HG03159 (cell line): ENCODE data around the gene TRA2B.
"Not testable (repeated sequence)": the region's sequence is repeated elsewhere in the genome, so short reads cannot be mapped to it uniquely, and the experiment has no call there.

Experiments used
- ATAC-seq: cut with Tn5 transposase; IDR thresholded peaks from one replicate; pipeline ENCODE4 v1.9.1; 2021; ENCODE audit warnings: mild to moderate bottlenecking, moderate library complexity; ENCODE audit not compliant: unreplicated experiment

TRA2B gene

DNA sequence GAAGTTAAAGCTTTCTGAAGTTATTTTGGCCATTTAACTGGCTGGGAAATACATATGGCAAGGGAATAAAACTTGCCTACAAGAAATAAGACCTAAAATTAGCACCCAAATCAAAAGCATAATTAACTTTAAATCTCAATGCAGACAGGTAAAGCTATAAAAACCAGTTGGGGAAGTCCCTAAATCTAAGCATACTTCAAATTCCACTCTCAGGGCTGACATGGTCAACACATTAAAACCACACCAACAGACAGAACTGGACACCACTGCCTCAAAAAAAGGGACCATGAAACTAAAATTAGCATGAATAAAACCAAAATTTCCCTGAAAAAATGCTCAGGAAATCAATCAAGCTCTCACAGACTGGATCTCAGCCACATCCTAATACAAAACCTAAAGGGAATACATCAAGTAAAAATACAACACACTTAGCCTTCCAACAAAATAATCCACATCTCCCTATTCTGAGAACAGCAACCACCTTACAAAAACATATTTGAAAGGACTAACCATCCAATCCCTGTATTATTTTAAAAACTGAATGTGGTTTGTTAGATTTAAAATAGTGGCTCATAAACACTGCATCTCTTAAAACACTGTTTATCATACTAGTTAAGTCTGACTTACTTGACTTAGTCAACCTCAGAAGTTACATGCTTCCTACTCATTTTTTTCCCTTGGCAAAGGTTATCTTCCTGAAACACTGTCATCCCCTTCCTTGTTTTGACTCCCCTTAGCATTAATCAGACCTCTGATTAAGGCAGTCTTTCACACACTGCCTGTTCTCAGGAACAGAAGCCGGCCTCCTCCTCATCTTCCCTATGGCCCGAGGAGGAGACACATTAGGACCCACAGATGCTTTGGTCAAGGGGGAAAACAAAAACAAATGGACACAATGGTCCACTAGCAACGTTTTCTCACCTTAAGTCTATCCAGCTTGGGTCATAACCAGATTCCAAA is 8.3 kb downstream of the TRA2B start:
- no peak for ATAC-seq

DNA sequence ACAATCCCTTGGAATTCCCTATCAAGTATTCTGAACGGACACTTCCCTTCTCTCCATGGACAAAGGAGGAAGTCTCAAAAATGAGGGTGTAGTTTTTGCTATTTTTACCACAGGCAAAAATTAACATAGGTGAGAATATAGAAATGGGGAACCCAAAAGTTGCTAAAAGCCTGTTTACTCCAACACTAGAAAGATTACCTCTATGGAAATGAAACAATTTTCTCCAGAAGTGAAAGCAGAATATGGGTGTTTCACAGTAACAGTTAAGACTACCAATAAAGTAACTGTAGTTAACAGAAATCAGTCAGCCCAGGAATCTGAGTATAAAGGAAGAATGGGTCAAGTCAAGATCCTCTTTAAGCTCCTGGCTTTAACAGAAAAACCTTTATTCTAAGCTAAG is 9.3 kb downstream of the TRA2B start:
- ATAC-seq: no peak

DNA sequence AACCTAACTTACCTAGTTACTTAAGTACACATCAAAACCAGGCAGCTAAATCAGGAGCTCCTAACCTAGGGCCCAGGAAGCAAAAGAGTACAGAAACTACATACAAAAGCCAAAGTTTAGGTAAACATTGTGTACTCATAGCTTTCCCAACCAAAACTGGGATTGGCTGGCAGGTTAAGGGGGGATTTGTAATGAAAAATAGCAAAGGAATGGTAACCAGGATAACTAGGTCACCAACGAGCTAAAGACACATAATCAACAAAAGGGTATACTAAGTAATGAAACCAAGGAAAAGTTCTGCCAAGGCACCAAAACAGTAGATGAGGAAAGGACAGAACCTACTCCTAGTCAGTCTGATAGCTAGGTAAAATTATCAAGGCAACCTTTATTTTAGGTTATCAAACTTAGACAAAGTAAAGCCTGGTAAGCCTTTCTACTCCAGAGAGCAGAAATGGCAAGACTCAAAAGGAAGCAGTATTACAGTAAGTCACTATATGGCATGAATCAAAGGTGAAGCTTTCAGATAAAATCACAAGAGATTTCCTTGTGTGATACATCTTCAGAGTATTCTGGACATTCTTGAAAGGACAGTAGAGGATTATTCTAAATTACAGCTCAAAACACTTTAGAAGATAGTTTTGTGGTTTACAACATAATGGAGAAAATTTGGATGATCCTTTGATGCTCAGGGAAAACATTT is 10.2 kb downstream of the TRA2B start:
- ATAC-seq: no peak

GRCh38 chr3:185926445-185926844 is 11.4 kb downstream of the TRA2B start:
- no peak for ATAC-seq

DNA sequence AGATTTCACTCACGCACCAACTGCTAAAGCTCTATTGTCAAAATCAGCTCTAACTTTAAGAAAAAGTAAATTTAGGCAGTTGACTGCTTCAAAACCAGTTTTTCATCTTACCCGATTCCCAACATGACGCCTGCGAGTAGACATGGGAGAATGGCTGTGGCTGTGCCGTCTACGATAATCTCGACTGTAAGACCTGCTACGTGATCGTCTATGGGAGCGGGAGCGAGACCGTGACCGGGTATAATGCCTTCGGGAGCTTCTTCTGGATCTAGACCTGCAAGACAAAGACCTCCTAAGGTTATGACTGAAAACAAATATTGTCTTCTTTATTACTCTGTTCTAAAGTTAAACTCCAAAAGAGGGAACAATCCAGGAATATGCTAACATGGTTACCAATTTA is 12.5 kb downstream of the TRA2B start:
- no peak for ATAC-seq

DNA sequence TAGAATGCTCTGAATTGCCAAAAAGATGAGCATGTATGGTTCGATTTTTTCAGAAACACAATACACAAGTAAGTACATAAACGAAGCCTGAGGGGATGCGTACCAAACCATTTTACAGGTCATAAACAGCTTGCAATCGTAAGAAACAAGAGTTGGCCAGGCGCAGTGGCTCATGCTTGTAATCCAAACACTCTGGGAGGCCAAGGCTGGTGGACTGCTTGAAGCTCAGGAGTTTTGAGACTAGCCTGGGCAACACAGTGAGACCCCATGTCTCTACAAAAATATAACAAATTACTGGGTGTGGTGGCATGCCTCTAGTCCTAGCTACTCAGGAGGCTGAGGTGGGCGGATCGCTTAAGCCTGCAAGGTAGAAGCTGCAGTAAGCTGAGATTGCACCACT is 13.4 kb downstream of the TRA2B start:
- ATAC-seq: no peak

- ATAC-seq: no peak
These were observed 17.6 kb downstream of the TRA2B start for GRCh38 chr3:185920184-185920583.

DNA sequence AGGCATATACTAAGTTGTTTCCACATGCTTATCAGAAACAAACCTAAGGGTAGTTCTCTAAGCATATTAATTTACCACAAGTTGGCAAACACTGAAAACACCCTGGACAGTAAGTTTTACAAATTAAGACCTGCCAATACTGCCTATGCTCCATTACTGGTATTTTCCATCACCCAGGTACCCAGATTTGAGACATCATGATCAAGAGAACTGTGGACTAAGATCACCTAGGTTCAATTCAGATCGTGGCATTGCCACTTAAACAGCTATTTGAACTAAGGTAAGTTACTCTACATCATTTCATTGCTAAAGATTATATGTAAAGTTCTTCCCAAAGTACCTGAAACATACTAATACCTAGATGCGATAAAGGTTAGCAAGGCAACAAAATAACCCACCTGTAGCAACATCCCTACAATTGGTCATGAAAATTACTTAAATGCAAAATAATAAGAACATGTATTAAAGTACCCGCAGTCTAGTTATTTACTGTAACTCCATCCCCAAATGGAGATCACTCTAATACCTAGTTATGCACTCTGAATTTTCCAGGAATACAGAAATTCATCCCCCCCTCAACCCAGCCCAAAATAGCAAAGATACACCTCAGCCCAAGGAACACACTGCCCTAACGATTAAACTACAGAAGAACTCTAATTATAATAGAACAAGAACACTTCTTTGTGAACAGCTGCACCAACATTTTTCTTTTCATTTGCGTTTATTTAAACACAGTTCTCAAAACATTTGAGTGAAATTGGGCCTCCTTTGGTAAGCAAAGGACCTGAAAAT is 21.6 kb downstream of the TRA2B start:
- ATAC-seq: no peak

DNA sequence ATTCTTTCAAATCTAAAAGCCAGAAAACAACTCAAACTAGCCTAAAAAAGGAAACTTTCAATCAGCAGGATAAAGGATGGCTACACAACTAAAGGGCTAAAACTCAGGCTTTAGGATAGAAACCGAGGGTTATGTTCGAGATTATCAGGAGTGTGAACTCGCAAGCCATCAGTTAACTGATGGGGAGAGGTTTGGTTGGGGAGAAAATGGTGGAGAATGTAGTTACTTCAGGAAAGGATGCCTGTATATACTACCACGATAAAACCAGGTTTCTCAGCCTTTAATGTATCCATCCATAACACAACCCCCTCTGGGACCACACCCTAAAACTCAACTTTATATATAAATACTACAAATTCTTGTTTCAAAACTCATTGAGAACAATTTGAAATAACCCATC is 22.2 kb downstream of the TRA2B start:
- no peak for ATAC-seq

DNA sequence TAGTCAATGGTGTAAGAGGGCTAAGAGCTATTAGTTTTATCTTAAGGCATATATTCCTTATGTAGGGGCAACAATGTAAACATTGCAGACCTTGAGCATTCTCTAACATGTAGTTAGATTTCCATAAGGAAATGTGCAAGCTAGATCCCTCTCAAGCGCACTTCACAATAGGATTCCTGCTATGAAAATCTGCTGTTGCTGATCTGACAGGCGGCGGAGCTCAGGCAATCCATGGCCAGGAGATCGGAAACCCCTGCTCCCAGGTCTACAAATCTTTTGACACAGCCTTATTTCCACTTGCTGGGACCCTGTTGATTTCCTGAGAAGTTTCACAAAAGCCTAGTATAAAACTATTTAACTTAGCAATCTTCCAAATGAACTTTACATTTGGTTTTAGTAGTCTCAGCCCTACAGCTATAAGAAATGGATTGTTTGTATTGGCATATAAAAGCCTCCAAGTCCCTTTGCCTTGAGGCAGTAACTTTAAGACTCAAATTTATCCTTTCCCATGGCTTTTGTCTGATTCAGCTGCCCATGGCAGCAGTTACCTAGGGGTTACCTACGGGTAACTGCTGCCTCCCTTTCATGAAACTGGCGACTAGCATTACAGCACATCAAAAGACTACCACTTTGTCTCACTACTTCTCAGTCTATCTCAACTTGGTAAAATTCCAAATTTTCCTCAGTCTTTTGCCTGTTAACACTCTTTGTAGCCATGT is 22.7 kb downstream of the TRA2B start:
- ATAC-seq: no peak

GRCh38 chr3:185912929-185913901 is 24.6 kb downstream of the TRA2B start:
- no peak for ATAC-seq

DNA sequence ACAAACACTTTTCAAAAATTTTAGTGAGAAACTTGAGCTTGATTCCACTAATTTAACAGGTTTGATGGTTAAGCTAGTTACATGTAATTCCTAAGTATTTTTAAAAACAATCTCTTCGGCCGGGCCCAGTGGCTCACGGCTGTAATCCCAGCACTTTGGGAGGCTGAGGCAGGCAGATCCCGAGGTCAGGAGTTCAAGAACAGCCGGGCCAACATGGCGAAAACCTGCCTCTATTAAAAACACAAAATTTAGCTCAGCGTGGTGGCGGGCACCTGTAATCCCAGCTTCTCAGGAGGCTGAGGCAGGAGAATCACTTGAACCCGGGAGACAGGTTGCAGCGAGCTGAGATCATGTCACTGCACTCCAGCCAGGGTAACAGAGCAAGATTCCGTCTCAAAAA is 25.3 kb downstream of the TRA2B start:
- ATAC-seq: no peak

GRCh38 chr3:185911076-185911448 is 26.8 kb downstream of the TRA2B start:
- ATAC-seq: not testable (repeated sequence)

DNA sequence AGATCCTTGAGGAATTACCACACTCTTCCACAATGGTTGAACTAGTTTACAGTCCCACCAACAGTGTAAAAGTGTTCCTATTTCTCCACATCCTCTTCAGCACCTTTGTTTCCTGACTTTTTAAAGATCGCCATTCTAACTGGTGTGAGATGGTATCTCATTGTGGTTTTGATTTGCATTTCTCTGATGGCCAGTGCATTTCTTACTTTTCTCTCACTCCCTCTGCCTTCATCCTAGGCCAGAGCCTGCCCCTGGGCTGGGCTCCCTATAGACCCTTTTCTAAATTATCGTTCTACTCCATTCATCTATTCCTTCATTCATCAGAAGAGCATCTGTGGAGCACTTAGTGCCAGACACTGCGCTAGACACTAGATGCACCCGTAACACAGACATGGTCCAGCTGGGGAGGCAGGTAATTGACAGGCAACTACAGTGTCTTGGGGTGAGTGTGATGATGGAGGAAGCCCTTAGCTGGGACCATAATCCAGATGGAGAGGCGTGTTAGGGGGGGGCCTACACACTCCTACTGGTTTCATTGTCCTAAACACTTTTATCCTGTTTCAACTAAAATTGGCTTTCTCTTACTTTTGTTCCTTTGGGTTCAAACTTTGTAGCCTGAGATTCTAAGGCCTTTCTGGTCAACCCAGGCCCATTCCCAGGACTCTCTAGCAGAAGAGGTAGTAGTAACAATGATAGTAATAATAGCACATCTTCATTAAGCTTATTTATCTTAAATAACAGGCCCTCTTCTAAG is 27.3 kb downstream of the TRA2B start:
- not testable (repeated sequence) for ATAC-seq

- not testable (repeated sequence) for ATAC-seq
These were observed 27.9 kb downstream of the TRA2B start for GRCh38 chr3:185909913-185910312.

- no peak for ATAC-seq
These were observed 37.6 kb downstream of the TRA2B start for GRCh38 chr3:185900228-185900627.

DNA sequence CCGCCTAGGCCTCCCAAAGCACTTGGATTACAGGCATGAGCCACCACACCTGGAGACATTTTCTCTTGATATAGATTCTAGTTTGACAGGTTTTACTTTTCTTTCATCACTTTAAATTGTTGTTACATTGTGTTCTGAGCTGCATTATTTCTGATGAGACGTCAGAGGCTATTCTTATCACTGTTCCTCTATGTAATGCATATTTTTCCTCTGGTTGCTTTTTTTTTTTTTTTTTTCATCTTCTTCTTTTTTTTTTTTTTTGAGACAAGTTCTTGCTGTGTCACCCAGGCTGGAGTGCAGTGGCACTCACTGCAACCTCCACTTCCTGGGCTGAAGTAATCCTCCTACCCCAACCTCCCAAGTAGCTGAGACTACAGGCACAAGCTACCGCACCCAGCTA is 41.2 kb downstream of the TRA2B start:
- no peak for ATAC-seq

GRCh38 chr3:185887066-185887465 is 50.7 kb downstream of the TRA2B start:
- ATAC-seq: no peak

DNA sequence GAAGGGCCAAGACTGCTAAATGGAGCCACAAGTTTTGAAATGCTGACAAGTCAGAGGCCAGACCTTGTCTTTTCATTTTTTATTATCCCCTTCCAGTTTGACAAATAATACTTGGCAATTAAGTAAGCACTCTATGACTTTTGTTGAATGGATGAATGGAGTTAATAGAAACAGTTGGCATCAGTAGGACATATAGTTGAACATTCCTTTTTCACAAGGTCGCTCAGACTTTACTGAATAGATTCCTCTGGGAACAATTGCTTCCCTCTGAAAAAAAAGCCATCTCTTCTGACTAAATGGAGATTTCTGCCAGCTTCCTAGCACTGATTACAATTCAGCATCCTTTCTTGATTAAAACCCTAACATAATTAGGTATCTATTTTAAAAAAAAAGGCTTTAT is 53.2 kb downstream of the TRA2B start:
- no peak for ATAC-seq
